Activated naive CD4-positive, alpha-beta T cell treated with anti-CD3 and anti-CD28 coated beads, Interleukin-2, amount 50 U/mL, for 72 hours (primary cell): ENCODE data around the gene KIF25. TPM values are rescaled to one million over a fixed set of nuclear protein-coding genes. Genes with fewer than 3 reads are reported as not detected.
A peak's percentile ranks its signal among the peaks of the same experiment; 100 is the strongest.

Experiments used
- ATAC-seq, 2 donors: fragments of 150-1000 bp; cut with Tn5 transposase; 2 replicates each; pipeline ENCODE4 v1.10.0; 2021; ENCODE audit warnings: mild to moderate bottlenecking in 2 of 2, moderate library complexity in 2 of 2
- DNase-seq, 2 donors: peaks; one replicate each; pipeline ENCODE4 v3.0.0; 2021 to 2022; ENCODE audit warnings: low spot score in 2 of 2
- H3K27ac Mint-ChIP-seq, 2 donors: one replicate each; pipeline ENCODE4 v1.8.0; 2022; ENCODE audit warnings: mild to moderate bottlenecking in 2 of 2, mixed read lengths in 2 of 2
- H3K36me3 Mint-ChIP-seq, 2 donors: one replicate each; pipeline ENCODE4 v1.8.0; 2022; ENCODE audit warnings: mixed read lengths in 2 of 2
- H3K9me3 Mint-ChIP-seq, 2 donors: one replicate each; pipeline ENCODE4 v1.8.0; 2022; ENCODE audit warnings: mixed read lengths in 2 of 2
- total RNA-seq, 2 donors: library from RNA; stranded (reverse); gene quantifications; one replicate each; pipeline ENCODE4 v1.2.3, GENCODE V29; 2022

Gene KIF25
- total RNA-seq, 2 donors from 2014 or later, result not detected

- Mint-ChIP-seq H3K27ac (no peak overlapping the region), H3K9me3 (no peaks in the 10 kb centered on the region), H3K36me3 (peaks cover 0 to 4% of the 10 kb centered on the region in 2 donors)
- ATAC-seq, result no peak
- peak in 1 of 2 donors; percentile 33 for DNase-seq
Measured at GRCh38 chr6:168045706-168046620, 48.5 kb downstream of the KIF25 start.

DNA sequence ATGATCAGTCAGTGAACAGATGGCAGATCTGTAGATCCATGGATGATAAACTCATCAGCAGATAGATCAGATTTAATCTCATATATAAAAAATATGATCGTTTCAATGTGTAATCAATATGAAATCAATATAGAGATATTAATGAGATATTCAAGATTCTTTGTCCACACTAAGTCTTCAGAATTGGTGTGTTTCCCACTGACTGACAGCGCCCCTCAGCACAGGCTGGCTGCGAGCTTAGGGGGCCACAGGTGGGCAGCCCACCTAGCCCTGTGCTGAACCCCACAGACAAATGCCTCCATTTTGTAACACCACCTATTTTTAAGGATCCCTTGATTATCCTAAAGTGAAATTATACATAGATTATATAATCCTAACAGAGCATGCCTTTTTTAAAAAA lies 49.2 kb downstream of the KIF25 start:
- DNase-seq (no peak), ATAC-seq (no peak)
- no peaks in the 10 kb centered on the region for H3K9me3 Mint-ChIP-seq
- H3K27ac Mint-ChIP-seq, result no peak overlapping the region
- H3K36me3 Mint-ChIP-seq, result peaks cover 0 to 4% of the 10 kb centered on the region in 2 donors

DNA sequence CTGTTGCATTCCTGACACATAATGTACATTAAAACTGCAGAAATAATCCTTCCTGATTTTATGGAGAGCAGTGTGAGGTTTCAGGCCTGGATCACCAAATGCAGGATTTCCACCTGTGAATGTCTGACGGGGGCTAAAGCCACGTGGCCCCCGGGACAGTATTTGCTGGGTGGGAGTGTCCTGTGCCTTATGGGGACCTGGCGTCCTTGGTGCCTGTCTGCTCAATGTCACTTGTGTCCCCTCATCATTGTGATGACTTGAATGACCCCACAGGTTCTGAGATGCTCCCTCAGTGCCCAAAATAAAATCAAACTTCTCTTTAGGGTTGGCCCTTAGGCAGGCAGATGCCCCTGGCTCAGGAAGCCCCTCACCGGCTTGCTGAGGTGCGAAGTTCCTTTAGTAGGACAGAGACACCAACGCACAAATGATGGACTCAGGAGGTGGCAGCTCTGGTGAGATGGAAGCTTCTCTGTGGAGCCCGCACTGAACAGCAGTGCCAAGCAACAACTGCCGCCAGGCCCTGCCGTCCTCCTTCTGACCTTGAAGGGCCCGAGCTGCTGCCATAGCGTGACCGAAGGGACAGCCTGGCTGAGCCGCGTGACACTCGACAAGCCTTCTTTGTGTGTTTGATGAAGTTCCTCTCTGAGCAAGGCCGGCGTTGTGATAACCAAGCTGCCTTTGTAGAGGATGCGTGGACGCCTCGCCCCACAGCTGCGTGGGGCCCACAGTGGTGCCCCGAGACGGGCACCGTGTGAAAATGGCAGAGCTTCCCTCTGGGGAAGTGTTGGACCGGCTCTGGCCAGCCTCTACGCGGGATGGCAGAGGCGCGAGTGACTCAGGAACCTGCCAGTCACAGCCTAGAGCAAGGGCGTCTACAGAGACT lies 50.6 kb downstream of the KIF25 start:
- H3K27ac Mint-ChIP-seq, result no peak overlapping the region

DNA sequence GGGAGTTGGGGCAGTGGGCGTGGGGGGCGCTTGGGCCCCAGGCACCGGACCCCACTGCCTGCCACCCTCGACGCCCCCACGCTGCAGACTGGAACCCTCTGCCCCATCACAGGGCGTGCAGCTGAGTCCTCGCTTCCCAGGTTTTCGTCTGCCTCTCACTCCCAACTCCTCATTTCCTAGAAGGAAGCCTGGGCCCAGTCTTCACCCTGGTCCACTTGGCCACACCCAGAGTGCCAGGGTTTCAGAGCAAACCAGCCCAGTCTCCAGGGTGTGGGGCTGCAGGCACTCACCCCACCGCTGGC lies 51.2 kb downstream of the KIF25 start:
- DNase-seq (no peak), ATAC-seq (no peak)
- Mint-ChIP-seq H3K9me3 (no peaks in the 10 kb centered on the region), H3K27ac (peak overlapping the region in 1 of 2 donors; percentile 44), H3K36me3 (no peaks in the 10 kb centered on the region)

More for the DNA sequence above, 50.6 kb downstream of the KIF25 start:
- H3K36me3 Mint-ChIP-seq, result no peaks in the 10 kb centered on the region
- H3K9me3 Mint-ChIP-seq, result no peaks in the 10 kb centered on the region
- ATAC-seq (no peak), DNase-seq (no peak)

GRCh38 chr6:168049277-168049676 lies 51.8 kb downstream of the KIF25 start:
- no peak for ATAC-seq
- no peaks in the 10 kb centered on the region for H3K9me3 Mint-ChIP-seq
- H3K27ac Mint-ChIP-seq, result no peak overlapping the region
- DNase-seq, result no peak
- no peaks in the 10 kb centered on the region for H3K36me3 Mint-ChIP-seq

GRCh38 chr6:168049706-168050224 lies 52.3 kb downstream of the KIF25 start:
- no peak overlapping the region for H3K27ac Mint-ChIP-seq
- H3K36me3 Mint-ChIP-seq, result no peaks in the 10 kb centered on the region
- ATAC-seq, result no peak
- DNase-seq, result no peak
- H3K9me3 Mint-ChIP-seq, result no peaks in the 10 kb centered on the region

- DNase-seq (no peak), ATAC-seq (no peak)
- no peaks in the 10 kb centered on the region for H3K36me3 Mint-ChIP-seq
- H3K9me3 Mint-ChIP-seq, result no peaks in the 10 kb centered on the region
- H3K27ac Mint-ChIP-seq, result no peak overlapping the region
Measured at GRCh38 chr6:168050225-168050880, 52.9 kb downstream of the KIF25 start.

- no peaks in the 10 kb centered on the region for H3K36me3 Mint-ChIP-seq
- no peak for DNase-seq
- ATAC-seq, result no peak
- H3K9me3 Mint-ChIP-seq, result no peaks in the 10 kb centered on the region
- peak overlapping the region in 1 of 2 donors; percentile 49 for H3K27ac Mint-ChIP-seq
Measured at GRCh38 chr6:168050881-168051586, 53.6 kb downstream of the KIF25 start.

GRCh38 chr6:168051648-168052047 lies 54.2 kb downstream of the KIF25 start:
- Mint-ChIP-seq H3K9me3 (no peaks in the 10 kb centered on the region), H3K27ac (no peak overlapping the region), H3K36me3 (no peaks in the 10 kb centered on the region)
- no peak for DNase-seq
- ATAC-seq, result no peak

DNA sequence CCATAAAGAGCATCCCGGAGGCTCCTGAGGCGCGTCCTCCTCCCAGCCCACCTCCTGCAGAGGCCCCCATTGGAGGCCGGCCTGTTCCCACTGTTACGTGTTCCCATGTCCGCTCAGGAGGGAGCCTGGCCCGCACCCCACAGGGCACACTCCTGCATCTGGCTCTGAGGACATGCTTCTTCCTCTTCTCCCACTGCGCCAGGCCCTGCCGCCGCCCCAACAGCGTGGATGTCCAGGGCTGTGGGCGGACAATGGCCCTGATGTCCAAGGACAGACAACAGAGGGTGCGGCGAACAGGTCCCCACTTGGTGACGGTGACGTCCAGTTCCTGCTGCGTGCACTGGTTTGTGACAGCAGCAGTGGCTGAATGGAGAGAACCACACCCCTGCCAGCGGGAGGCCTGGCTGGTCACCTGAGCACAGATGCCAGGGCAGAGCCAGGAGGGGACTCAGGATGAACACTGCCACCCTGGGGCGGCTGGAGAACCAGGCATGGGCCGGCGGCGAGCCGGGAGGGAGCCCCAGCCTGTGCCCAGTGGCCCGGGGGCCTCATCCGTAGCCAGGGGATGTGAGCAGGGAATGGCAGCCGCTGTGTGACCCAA lies 54.9 kb downstream of the KIF25 start:
- H3K36me3 Mint-ChIP-seq, result no peaks in the 10 kb centered on the region
- ATAC-seq (no peak), DNase-seq (no peak)
- H3K27ac Mint-ChIP-seq, result no peak overlapping the region
- no peaks in the 10 kb centered on the region for H3K9me3 Mint-ChIP-seq

DNA sequence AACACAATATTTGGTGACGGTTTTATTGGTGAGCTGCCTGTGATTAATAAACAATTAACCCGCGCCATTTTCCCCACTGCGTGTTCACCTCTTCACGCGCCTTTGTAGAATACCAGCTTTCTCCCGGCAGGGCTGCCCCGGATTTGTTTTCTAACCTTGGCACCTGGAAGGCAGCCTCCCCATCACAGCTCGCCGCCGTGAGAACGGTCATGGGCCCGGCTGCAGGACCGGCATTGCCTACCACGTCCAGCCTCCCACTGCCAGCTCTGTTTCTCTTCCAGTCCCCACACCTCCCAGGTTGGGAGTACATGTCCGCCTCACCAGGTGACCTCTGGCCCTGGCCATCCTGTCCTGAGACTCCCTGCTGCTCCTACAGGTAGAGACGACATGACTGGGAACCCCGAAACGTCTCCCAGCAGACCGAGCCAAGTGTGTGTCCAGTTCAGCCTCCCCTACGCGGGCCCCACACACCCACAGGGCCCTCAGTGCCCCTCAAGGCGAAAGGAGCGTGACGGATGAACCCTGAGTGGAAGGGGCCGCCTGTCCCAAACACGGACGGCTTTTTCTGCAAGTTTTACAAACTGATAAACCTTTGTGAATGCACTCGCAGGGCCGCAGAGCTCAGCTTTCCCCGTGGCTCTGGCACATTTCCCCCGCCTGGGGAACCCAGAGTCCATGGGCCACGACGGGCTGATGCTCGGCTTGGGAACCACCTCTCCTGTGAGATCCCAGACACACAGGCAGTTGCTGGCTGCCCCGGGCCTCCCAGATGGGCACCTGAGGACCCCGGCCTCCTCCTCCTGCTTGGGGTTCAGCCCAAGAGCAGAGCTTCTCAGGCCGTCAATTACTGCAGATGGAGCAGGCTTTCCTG lies 55.9 kb downstream of the KIF25 start:
- ATAC-seq (no peak), DNase-seq (no peak)
- Mint-ChIP-seq H3K9me3 (no peaks in the 10 kb centered on the region), H3K27ac (no peak overlapping the region), H3K36me3 (no peaks in the 10 kb centered on the region)

GRCh38 chr6:168053957-168054471 lies 56.5 kb downstream of the KIF25 start:
- no peak for ATAC-seq
- DNase-seq, result no peak
- no peak overlapping the region for H3K27ac Mint-ChIP-seq
- no peaks in the 10 kb centered on the region for H3K36me3 Mint-ChIP-seq
- no peaks in the 10 kb centered on the region for H3K9me3 Mint-ChIP-seq

DNA sequence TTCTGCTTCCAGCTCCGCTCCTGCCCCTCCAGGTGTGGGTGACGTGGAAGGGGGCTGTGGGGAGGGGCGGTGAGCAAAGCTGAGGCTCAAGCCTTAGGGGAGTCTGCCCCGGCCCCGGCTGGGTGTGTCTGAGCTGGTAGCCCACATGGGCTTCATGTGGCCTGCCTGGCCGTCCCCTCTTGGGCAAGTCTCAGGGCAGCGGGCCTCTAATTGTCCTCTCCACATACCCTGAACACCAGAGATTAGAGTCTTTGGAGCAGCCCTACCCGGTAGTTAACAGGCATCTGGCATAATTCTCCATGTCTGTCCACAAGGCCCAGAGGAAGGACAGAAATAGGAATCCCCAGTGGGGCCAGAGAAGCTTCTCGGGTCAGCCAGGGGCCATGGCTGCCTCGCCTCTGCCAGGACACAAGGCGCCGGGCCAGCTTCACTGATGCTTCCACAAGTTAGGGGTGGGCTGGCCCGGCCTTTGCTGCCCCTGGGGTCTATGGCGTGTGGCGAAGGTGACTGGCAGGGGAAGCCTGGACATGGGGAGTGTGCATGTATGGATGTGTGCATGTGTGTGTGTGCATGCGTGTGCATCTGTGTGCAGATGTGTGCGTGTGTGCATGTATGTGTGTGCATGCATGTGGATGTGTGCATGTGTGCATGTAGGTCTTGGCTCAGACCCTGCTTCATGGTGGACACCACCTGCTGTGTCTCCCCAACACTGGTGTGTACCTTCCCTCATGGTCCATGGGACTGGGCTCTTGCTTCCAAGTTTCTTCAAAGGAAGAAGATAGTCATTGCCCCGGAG lies 57.5 kb downstream of the KIF25 start:
- Mint-ChIP-seq H3K36me3 (no peaks in the 10 kb centered on the region), H3K27ac (no peak overlapping the region), H3K9me3 (no peaks in the 10 kb centered on the region)
- DNase-seq (no peak), ATAC-seq (no peak)

DNA sequence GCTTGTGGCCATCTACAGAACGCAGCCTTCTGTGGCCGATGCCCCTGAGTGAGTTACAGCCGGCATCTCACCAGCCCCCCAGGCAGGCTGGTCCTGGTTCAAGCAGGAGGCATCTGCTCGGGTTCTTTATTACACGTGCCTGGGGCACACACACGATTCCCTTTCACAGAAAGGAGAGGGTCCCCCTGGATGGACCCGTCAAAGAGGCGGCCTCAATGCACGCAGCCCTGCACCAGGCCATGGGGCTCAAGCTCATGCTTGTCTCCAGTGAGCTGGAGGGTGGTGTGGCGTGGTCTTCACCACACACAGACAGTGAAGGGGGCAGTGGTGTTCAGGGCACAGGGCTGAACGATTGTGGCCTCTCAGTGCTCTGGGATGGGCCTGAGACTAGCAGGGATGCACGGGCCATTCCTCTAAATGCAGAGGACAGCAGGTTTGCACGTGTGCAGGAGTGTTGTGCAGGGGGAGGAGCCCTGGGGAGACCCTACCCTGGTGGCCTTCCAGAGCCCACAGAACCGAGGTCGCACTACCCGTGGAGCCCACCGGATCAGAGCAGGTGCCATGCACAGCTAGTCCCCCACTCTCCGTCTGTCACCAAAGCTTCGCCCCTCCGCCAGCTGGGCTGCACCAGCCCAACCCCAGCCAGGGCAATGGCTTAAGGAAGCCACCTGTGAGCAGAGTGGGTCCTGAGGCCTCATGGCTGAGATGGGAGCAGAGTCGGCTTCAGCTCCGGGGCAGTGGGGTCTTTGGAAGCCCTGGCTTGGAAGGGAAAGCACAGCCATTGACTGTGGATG lies 58.4 kb downstream of the KIF25 start:
- H3K27ac Mint-ChIP-seq, result no peak overlapping the region
- DNase-seq, result no peak

More for the DNA sequence above, 58.4 kb downstream of the KIF25 start:
- Mint-ChIP-seq H3K9me3 (no peaks in the 10 kb centered on the region), H3K36me3 (no peaks in the 10 kb centered on the region)
- ATAC-seq, result no peak
